ENCODE data around the gene DDN.
A peak's percentile ranks its signal among the peaks of the same experiment; 100 is the strongest.

Gene DDN

DNA sequence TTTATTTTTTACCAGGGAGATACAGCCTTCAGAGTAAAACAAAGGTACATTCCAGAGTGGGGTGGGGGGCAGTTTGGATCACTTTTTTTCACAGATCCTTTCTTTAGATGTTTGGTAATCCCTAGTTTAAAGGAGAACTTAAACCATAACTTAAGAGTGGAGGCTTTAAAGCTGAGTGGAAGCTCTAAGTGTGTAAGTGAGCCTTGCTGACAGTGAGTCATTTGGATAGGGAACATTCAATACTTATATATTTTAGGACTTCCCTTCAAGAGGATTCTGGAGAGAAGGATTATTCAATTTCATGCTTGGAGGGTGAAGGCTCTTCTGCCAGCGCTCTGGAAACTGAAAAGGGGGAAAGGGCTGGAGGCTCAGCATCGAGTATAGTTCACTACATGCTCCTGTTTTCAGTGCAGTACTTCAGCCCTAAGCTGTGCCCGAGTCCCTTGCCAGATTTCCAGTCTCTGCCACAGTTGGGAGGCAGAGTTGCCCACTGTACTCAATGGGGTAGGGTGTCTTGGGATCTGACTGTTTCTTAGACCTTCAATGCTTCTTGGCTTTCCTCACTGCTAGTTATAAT is 11.0 kb upstream of the DDN start:
- no peak for DNase-seq

DNA sequence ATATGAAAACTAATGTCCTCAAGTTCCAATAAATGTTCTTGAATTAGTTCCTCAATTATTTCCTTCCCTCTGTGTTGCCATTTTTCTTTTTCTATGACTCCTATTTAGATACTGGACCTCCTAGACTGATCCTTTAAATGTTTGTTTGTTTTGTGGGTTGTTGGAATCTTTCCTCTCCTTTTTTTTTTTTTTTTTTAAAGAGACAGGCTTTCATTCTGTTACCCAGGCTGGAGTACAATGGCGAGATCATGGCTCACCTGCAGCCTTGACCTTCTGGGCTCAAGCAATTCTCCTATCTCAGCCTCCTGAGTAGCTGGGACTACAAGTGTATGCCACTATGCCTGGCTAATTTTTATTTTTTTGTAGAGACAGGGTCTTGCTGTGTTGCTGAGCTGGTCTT is 9.8 kb upstream of the DDN start:
- DNase-seq, result no peak

DNA sequence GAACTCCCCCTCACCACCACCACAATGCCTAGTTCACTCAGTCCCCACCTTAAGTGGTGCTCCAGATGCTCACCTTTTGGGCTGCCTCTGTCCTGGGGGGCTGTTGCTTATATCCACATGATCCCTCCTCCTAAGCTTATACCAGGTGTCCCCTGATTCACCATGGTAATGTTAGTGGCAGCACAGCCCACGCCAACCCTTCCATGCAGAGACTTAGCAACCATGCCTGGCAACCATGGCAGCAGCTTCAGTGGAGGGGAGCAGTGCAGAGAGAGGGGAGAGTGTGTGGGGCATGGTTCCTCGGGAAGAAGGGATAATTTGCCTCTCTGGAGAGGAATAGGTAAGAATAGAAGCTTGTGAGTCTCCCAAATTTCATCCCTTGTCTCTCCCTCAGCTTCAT is 1.2 kb upstream of the DDN start:
- no peak for DNase-seq

DNA sequence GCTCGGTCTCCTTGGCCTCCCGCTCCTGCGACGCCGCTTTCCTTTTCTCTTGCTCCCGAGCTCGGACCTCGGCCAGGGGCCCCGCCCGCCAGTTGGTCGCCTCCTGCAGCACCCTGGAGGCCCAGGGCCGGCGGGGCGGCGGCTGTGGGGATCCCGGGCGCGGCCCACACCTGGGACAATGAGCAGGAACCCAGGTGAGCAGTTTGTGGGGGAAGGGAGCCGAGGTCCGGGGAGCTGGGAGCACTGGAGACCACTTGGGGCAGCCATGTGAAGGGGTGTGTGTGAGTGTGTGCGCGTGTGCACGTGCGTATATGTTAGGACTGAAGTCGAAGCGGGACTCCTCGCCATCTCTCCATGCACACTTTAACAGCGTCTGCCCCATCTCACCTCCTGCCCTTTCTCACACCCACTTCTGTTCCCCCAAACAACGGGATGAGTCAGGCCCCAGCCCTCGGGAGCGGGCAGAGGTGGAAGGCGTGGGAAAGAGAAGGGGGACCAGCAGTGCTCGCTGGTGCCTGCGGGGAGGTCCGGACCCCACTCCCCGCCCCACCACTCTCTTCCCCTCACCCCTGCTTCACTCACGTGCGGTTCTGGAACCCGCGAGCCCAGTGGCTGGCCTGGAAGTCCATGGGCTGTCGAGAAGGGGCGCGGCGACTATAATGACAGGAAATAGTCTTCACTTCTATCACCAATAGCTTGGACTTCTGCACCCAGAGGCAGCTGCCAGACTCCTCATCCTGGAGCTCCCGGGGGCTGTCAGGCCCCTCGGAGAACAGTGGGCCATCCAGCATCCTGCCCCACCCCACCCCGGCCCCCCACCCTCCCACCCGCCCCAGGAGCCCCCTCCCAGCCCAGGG is 450 bp downstream of the DDN start:
- DNase-seq, result no peak

DNA sequence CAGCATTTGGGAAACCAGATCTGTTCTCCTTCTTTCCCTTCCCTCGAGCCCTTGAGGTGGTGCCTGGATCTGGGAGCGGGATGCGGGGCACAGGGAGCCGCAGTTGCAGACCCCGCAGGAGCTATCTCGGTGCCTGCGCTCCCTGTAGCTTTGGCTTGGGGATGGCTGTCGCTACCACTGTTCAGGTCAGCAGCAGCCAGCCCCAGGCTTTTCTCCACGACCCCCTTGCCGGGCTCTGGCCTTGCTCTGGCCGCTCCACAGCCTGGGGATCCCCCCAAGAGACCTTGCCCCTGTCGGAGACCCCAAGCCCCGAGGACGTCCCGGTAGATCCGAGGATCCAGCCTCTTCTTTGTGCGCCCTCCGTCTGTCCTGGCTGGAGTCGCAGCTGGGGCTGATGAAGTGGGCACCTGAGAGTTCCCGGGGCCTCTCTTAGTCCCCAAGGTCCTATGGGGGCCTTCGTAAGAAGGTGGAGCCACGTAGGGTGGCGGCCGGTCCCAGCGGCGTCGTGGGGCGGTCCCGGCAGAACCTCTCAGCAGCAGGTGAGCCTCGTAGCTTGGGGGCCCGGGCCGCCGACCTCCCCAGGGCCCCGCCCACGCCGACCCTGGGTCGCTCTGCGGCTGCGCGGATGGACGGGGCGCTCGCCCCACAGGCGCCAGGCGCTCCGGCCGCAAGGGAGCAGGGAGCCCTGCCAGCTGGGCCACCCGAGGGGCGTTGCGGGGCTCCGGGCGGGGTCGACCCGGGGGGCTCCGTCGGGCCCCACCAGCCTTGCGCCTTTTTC is 1.3 kb downstream of the DDN start:
- no peak for DNase-seq

DNA sequence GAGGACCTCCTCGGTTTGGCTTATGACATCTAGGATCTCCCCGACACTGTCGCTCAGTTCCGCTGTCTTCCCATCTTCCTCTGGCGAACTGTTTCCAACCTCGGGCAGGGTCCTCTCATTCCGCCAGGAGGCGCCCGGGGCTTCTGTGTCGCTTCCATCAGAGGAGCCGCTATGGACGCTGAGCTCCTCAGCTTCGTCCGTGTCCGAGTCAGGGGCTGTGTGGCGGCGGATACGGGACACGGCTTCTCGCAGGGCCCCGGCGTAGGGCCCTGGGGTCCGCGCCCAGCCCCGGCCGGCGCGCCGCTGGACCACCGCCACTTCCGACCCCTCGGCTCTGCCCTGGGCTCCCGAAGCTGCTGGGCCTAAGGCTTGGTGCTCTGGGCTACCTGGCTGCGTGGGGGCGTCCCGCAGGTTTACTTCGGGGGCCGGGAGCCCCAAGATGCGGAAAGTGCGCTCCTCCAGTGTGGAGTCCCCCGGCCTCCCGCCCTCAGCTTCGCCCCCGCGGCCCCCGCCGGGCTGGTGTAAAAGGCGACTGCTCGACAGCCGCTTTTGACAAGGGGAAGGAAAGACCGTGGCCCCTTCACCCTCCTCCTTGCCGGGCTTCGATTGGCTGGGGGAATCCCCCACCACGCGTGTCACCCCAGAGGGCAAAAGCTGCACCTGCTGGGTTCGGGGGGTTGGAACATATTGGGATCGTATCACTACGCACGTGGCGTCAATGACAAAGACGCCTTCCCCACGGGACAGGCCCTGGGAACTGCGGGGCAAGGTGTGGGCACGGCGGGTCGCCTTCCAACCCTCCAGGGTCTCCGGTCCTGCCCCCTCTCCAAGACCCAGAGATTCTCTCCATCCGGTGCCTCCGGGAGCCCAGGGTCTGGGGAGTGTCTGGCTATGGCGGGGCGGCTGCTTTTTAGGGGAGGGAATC is 2.1 kb downstream of the DDN start:
- peak; percentile 34 for DNase-seq

DNA sequence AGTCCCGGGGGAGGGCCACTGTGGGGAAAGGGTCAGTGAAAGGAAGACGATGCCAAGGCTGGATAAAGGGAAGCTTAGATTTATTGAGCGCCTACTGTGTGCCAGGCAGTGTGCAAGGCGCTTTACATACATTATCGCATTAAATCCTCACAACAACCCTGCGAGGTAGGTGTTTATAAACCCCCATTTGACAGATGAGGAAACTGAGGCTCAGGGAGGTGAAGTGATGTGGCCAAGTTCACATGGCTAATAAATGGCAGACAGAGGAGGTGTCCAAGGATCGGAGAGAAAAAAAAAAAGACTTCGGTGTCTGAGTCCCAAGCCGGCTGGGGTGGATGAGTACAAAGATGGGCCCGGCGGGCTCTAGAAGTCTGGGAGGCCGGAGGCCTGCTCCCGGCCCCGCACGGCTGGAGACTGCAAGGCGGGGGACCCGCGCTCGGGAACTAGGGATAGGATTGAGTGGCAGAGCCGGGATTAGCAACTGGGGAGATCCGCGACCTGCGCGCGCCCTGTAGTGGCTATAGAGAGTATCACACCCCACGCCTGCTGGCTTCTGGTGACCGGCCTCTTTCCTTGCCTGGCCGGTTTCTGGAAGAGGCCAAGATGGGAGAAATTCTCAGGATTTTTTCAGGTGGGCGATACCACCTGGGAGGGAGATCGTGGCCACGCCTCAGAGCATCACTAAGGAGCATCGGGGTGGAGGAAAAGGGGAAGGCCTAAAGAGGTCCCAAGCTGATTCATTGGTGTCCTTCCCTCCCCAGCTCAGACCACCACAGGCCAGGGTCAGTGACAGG is 3.9 kb downstream of the DDN start:
- DNase-seq, result peak; percentile 58

DNA sequence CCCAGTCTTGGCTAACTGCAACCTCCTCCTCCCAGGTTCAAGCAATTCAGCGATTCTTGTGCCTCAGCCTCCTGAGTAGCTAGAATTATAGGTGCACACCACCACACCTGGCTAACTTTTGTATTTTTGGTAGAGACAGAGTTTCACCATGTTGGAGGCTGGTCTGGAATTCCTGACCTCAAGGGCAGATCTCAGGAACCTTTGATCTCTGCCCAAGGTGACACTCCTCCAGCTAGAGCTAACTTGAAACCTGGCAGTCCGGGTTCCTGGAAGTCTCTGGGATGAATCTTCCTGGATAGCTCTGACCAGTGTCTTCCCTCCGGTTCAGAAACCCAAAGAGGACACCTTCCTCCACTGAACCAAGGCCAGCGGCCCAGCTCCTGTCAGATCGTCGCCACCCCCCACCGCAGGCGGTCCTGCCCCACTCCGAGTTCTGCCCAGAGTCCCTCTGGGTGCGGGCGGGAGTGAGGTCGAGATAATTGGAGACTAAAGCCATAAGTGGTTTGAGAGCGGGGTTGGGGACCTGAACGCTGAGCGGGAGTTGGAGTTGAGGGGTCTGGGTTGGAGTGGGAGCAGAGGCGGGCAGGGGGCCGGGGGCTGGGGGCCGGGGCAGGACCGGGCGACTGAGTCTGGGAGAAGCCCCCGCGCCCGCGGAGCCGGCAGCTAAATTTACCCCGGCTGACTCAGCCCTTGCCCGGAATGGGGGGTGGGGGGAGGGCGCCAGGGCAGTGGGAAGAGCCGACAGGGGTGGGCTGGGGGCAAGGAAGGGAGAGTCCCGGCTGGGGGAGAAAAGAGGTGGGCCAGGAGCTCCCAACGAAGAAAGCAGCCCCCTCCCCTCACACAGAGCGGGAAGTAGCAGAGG is 4.7 kb downstream of the DDN start:
- no peak for DNase-seq

DNA sequence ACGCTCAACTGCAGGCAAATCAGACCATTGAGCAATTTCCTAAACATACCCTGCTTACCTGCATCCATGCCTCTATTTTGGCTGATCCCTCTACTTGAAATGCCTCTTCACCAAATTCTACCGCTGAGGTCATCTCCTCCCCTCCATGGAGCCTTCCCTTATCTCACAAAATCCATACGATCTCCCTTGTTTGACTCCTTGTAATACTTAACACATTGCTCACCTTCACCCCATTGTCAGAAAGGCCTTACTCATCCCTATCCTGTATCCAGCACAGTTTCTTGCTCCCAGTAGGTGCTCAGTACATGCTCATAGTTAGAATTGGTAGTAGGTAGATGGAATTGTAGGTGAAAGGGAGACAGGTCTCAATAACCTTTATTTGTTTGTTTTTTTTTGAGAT is 5.4 kb downstream of the DDN start:
- no peak for DNase-seq

DNA sequence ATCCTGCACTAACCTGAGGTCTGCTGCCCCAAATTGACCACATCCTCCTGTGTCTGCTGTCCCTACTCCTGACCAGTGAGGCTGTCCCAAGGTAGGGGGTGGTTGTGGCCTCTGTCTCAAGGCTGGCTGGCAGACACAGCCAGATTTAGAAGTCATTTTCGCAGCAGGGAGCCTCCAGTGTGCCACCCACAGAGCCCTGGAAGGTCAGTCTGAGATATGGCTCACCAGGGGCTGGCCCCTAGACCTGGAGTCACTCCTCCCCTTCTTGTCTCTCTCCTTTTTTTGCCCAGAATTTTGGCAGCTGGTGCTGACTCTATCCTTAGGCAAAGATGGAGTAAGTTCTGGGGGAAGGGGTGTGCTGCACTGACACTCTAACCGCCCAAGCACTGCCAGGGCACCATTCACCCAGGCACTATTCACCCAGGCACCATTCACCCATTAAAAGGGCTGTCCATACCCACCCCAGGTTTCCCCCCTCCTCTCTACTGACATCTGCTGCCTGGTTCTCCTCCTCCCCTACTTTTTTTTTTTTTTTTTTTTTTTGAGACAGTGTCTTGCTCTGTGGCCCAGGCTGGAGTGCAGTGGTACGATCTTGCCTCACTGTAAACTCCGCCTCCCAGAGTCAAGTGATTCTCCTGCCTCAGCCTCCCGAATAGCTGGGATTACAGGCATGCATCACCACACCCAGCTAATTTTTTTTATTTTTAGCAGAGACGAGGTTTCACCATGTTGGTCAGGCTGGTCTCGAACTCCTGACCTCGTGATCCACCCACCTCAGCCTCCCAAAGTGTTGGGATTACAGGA is 7.7 kb downstream of the DDN start:
- no peak for DNase-seq

DNA sequence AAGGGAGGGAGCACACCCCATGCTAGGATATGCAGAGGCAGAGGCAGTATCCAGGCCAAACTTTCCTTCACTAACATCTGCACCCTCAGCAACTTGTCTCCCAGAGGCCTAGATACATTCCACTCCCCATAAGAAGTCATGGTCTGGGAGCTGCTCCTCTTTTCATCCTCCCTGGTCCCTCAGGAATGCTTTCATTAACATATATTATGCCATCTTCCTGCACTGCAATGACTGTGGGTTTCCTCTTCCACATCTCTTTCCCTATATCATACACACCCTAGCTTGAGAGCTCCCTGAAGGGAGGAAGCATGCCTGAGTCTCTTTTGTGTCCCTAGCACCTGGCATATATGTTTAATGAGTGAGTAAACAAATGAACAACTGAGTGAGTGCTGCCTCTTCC is 8.6 kb downstream of the DDN start:
- no peak for DNase-seq

DNA sequence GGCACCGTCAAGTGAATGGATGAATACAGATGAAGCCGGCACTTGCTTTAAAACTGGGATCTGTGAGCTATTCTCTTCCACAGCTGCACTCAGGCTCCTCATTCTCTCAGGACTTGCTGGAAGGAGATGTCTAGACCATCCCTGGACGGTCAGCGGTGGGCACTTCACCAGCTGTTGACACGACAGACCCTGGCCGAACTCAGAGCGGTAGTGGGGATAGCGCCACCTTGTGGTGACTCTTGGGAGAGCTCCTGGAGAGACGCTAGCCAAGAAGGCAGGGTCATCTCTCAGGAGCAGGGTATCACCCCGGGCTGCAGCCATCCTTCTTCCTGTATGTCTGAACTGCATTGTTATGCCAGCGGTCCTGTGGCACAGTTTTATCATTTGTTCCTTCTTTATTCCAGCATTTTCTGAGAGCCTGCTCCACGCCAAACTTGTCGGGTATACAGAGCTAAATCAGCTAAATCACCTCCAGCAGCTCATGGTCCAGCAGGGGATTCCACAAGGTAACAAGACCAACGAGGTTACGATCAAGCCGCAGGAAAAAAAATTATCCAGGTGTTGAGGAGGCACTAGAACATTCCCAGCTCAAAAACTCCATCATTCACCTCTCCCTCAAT is 11.0 kb downstream of the DDN start:
- no peak for DNase-seq

DNA sequence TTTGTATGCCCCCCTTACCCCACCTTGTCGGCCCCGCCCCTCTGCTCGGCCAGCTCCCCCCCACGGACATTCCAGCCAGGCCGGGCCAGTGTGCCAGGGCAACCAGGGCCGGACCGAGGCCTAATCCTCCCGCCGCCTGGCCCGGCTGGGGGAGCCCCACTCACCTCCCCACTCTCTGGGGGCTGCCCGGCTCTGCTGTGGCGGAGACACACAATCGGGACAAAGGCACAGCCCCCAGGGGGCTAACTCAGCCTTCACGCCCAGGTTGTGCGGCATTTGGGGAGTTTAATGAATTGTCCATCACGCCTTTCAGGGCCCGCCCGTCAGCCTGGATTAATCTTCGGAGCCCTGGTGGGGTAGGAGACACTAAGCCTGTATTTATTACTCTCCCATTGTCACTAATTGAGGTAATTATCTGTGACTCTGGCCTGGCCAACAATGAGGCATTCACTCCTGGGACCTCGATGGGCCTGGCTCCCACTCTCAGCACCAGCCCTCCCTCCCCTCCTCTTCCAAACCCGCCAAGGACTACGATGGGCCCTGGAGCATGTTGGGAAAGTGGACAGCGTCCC is 12.4 kb downstream of the DDN start:
- DNase-seq, result no peak

DNA sequence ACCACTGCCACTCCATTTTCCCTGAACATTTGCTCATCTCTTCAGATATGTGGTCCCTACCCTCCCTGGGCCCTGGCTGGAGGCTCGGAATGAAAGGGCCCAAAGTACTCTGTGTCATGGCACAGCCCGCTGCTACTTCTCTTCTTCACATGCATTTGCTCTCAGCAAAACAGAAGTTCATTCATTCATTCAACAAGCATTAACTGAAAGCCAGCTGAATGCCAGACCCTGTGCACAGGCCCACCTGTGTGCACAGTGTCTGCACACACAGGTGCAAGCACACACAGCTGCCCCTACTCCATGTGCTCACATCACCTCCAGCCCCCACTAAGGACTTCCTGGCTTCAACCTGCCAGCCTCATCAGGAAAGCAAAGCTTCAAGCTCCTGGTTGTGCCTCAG is 13.3 kb downstream of the DDN start:
- DNase-seq, result no peak

DNA sequence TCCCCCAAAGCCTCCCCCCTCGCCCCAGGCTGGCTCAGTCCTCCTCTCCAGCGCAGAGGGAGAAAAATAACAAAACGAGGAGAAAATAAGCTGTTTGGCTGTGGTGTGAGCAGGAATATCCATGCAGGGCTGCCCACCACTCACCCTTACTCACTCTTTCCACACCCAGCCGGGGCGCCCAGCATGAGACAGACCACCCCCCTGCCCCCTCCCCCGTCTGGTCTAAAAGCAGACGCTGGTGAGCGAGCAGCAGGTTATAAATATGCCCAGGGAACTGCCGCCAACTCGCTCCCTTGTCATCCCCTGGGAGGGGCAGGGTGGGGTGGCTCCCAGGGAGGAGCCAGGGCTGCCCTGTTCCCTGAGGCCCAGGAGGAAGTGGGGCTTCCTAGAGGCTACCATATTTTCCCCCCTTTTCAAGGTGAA is 13.7 kb downstream of the DDN start:
- no peak for DNase-seq

DNA sequence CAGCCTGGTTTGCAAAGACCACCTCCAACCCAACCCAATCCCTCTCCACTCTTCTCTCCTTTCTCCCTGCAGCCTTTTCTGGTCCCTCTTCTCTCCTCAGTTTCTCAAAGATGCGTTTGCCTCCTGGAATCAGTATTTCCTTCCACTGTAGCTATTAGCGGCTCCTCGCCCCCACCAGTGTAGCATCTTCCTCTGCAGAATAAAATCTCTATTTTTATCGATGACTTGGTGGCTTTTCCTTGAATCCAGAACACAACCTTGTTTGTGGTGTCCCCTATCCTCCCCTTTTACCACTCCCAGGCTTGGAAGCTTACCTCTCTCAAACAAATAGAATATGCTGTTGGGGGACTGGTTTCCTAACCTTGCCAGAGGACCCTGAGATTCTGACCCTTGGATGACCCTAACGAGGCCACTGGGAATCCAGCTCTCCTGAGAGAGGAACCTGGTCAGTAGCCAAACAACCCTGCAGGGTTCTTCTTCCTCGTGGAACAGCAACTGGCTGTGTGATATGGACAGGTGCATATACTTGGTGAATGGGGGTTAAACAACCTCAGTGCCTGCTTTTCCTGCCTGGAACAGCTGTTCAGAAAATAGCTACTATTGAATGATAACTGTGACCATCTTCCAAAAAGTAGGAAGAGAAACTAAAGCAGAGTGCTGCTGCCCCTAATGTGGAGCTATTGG is 16.6 kb downstream of the DDN start:
- DNase-seq, result no peak

DNA sequence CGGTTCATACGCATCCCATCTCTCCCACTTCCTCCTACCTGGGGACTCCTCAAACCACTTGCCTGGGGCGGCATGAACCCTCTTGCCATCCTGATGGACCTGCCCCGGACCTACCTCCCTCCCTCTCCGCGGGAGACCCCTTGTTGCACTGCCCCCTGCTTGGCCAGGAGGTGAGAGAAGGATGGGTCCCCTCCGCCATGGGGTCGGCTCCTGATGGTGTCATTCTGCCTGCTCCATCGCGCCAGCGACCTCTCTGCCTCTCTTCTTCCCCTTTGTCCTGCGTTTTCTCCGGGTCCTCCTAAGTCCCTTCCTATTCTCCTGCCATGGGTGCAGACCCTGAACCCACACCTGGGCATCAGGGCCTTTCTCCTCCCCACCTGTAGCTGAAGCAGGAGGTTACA is 17.4 kb downstream of the DDN start:
- DNase-seq, result no peak

DNA sequence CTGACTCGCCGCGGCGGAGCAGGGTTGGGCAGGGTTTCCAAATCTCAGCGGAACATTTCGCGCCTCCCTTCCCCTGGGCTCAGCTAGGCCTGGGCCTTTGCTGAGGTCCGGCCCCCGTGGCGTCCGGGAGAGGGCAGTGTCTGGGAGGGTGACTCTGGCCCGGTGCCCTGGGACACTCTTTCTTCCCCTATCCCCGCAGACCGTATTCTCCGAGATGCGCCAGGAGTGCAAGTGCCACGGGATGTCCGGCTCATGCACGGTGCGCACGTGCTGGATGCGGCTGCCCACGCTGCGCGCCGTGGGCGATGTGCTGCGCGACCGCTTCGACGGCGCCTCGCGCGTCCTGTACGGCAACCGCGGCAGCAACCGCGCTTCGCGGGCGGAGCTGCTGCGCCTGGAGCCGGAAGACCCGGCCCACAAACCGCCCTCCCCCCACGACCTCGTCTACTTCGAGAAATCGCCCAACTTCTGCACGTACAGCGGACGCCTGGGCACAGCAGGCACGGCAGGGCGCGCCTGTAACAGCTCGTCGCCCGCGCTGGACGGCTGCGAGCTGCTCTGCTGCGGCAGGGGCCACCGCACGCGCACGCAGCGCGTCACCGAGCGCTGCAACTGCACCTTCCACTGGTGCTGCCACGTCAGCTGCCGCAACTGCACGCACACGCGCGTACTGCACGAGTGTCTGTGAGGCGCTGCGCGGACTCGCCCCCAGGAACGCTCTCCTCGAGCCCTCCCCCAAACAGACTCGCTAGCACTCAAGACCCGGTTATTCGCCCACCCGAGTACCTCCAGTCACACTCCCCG is 18.0 kb downstream of the DDN start:
- no peak for DNase-seq
